HG03520 (cell line): Measurements from ENCODE around the gene GUF1.
"Not testable (repeated sequence)": the region's sequence is repeated elsewhere in the genome, so short reads cannot be mapped to it uniquely, and the experiment has no call there.

ENCODE experiments used
- ATAC-seq: cut with Tn5 transposase; IDR thresholded peaks from one replicate; pipeline ENCODE4 v1.9.1; 2021; ENCODE audit warnings: mild to moderate bottlenecking, moderate library complexity; ENCODE audit not compliant: unreplicated experiment

GUF1 gene

GRCh38 chr4:44701037-44701436, 22.8 kb downstream of the GUF1 start:
- no peak for ATAC-seq

GRCh38 chr4:44704673-44705072, 26.5 kb downstream of the GUF1 start:
- no peak for ATAC-seq

GRCh38 chr4:44713125-44713524, 34.9 kb downstream of the GUF1 start:
- ATAC-seq, result no peak

GRCh38 chr4:44716597-44716996, 38.4 kb downstream of the GUF1 start:
- no peak for ATAC-seq

- no peak for ATAC-seq
Observed at GRCh38 chr4:44720371-44720770, 42.2 kb downstream of the GUF1 start.

GRCh38 chr4:44722001-44722400, 43.8 kb downstream of the GUF1 start:
- ATAC-seq, result no peak

- ATAC-seq, result no peak
Observed at GRCh38 chr4:44725166-44725565, 46.9 kb downstream of the GUF1 start.

- peak; percentile 36 for ATAC-seq
Observed at GRCh38 chr4:44725726-44726037, 47.5 kb downstream of the GUF1 start.

GRCh38 chr4:44726038-44726871, 48.0 kb downstream of the GUF1 start, which contains the start of gene GNPDA2:
Gene GNPDA2, minus strand, starts transcription at chr4:44726556. Its CDS starts 4,349 bp downstream, at chr4:44722207.
- ATAC-seq, result peak; percentile 89

- ATAC-seq, result no peak
Observed at GRCh38 chr4:44727471-44727870, 49.3 kb downstream of the GUF1 start.

- not testable (repeated sequence) for ATAC-seq
Observed at GRCh38 chr4:44728694-44729093, 50.5 kb downstream of the GUF1 start.

GRCh38 chr4:44736900-44737299, 58.7 kb downstream of the GUF1 start:
- ATAC-seq, result no peak

GRCh38 chr4:44738615-44739014, 60.4 kb downstream of the GUF1 start:
- peak; percentile 77 for ATAC-seq

- no peak for ATAC-seq
Observed at GRCh38 chr4:44740201-44740600, 62.0 kb downstream of the GUF1 start.
